GM21825 (cell line): ENCODE data around the gene FLVCR2.

Experiments used
- ATAC-seq: cut with Tn5 transposase; IDR thresholded peaks from one replicate; pipeline ENCODE4 v1.9.1; 2021; ENCODE audit warnings: mild to moderate bottlenecking, moderate library complexity; ENCODE audit not compliant: unreplicated experiment

The FLVCR2 gene

GRCh38 chr14:75627406-75627805 is 49.0 kb downstream of the FLVCR2 start:
- no peak for ATAC-seq

DNA sequence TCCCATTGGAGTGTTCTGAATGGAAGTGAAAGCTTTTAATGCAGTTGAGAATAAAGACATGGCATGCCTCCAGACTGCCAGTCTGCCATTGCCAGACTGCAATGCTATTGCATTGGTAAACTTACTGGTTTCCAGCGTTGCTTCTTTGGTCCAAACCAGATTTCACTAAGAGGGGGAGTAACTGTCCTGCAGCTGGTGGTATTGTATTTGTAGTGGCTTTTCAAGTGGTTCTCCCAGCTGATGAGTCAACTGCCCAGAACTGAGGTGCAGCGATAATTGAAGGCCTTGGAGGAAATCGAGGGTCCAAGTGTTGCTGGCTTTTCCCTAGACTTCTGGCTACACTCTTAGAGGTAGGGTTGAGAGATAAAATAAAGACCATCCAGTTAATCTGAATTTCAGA is 50.4 kb downstream of the FLVCR2 start:
- ATAC-seq = no peak

DNA sequence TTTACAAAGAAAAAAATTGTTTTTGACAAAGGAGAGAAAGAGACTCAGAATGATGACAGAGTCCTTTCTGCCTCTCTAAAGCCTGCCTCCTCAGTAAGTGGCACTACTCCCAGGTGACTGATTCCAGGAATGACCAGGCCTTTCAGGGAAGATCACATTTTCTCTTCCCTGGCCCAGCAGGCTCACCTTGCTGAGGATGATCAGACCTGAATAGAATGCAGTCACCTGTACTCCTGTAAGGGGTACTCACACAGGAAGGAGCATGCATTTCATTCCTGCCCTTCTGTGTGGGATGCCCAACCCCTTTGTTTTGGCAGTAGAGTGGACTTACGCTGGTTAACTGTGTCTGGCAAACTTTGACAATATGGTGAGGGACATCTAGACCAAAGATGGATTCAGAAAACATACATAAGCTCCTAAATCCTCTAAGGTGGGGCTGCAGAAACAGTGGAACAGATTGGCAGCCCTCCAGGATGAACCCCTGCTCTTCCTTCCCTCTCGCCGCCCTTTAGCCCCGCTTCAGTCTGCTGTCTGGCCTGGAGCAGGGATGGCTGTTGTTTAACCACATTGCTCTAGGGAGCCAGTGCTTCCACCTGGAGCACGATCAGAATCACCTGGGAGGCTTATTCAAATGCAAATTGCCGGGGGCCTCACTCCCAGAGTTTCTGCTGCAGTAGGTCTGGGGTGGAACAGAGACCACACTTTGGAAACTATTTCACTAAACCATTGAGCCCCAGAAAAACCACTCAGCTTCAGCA is 52.5 kb downstream of the FLVCR2 start:
- no peak for ATAC-seq

- ATAC-seq = no peak
Measured at GRCh38 chr14:75631453-75631831, 53.0 kb downstream of the FLVCR2 start.

DNA sequence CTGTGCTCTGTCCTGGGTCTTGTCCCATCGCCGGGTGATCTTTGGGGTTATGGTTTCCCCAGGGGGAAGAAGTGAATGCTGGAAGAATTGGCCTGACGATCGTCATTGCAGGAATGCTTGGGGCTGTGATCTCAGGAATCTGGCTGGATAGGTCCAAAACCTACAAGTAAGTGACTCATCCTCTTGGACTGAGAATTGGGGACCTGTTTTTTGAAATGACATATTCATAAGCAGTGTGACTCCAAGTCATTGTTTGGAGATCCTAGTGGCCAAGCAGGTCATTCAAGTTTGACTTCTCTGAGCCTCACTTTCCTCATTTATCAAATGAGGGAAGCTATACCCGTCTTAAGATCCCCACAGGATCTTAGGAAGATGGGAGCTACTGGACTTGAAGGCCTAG is 56.4 kb downstream of the FLVCR2 start:
- ATAC-seq = no peak

GRCh38 chr14:75636100-75636692 is 57.8 kb downstream of the FLVCR2 start:
- ATAC-seq = no peak

- no peak for ATAC-seq
Measured at GRCh38 chr14:75640876-75641275, 62.5 kb downstream of the FLVCR2 start.

GRCh38 chr14:75643985-75644384 is 65.6 kb downstream of the FLVCR2 start:
- ATAC-seq = no peak

GRCh38 chr14:75645056-75645455 is 66.6 kb downstream of the FLVCR2 start:
- no peak for ATAC-seq

- ATAC-seq = no peak
Measured at GRCh38 chr14:75646762-75647161, 68.3 kb downstream of the FLVCR2 start.

DNA sequence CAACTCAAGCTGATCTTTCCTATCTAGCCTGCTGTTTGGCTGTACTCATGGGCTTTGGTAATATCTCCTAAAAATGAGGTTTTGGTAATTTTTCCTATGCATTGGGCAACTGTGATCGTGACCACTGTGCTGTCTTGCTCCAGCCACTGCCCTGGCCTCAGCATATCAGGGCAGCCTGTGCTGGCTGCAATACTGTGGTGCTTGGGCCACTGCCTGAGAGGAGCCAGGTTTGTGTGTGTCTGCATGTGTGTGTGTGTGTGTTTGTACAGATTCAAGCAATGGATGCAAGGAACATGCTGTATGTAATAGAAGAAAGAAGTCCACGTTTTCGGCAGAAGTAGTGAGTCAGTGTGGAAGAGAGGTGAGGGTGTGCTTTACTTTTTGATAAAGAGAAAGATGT is 69.2 kb downstream of the FLVCR2 start:
- ATAC-seq = no peak

GRCh38 chr14:75648066-75648838 is 69.8 kb downstream of the FLVCR2 start:
- ATAC-seq = no peak

GRCh38 chr14:75649337-75649736 is 70.9 kb downstream of the FLVCR2 start:
- ATAC-seq = no peak

DNA sequence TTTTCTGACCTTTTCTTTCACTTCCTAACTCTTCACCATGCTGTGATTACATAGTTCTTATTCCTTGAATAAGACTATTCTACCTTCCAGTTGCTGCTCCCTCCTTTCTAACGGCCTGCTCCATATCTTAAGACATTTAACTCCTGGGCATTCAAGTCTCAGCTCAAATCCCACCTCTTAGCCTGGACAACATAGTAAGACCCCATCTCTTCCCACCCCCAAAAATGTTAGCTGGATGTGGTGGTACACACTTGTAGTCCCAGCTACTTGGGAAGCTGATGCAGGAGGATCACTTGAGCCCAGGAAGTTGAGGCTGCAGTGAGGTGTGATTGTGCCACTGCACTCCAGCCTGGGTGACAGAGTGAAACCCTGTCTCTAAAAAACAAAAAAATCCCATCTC is 71.4 kb downstream of the FLVCR2 start:
- no peak for ATAC-seq

GRCh38 chr14:75650253-75651058 is 72.0 kb downstream of the FLVCR2 start:
- no peak for ATAC-seq

GRCh38 chr14:75653563-75653962 is 75.1 kb downstream of the FLVCR2 start:
- no peak for ATAC-seq

DNA sequence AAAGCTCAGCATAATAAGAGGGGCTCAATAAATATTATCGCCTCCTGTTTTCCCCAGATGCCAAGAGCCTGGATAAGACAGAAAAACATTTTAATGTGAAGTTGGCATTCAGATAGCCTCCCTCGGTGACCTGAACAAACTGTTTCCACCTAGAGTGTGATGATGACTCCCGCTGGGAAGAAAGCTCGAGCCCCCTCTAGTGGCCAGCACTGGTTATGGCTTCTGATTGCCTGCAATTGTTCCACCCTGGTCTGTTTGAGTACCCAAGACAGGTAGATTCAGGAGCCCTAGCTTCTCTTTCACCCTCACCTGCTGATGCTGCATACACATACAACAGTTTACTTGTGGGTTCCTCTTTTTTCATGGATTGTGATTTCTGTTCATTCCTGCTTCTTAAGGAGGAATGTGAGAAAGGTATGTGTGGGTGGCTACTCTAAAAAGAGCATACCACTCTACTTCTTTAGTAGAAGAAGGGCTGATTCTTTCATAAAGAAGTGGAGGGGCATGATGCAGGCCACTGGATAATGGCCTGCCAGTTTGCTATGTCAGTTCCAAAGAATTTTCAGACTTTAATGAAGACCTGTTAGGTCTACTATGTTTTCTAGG is 75.8 kb downstream of the FLVCR2 start:
- ATAC-seq = peak; percentile 62

- no peak for ATAC-seq
Measured at GRCh38 chr14:75655235-75655634, 76.8 kb downstream of the FLVCR2 start.

GRCh38 chr14:75657331-75657730 is 78.9 kb downstream of the FLVCR2 start:
- ATAC-seq = no peak

GRCh38 chr14:75658957-75659356 is 80.5 kb downstream of the FLVCR2 start:
- no peak for ATAC-seq

GRCh38 chr14:75660238-75660629 is 81.8 kb downstream of the FLVCR2 start:
- ATAC-seq = no peak
